NB4 (cell line): ENCODE measurements around the gene TBC1D32.

Experiments
- DNase-seq: peaks from one replicate; pipeline ENCODE4 v3.0.0; 2010; ENCODE audit warnings: low read depth
- H3K4me3 ChIP-seq: one replicate; pipeline ENCODE4 v1.5.1; 2011; ENCODE audit warnings: mild to moderate bottlenecking, low read depth, low read length, moderate library complexity
- MAX ChIP-seq: IDR thresholded peaks from 2 replicates; pipeline ENCODE4 v1.6.1; 2011; ENCODE audit warnings: low read depth, low read length
- MYC ChIP-seq: IDR thresholded peaks from 2 replicates; pipeline ENCODE4 v1.6.1; 2011; ENCODE audit warnings: low read depth, low read length
- POLR2A ChIP-seq: IDR thresholded peaks from 2 replicates; pipeline ENCODE4 v1.6.1; 2011; ENCODE audit warnings: mild to moderate bottlenecking; ENCODE audit not compliant: insufficient read length; ENCODE audit errors: extremely low read depth
- TF ChIP-seq, protein P1 (sequence below): IDR thresholded peaks from one replicate; pipeline ENCODE4 v1.5.1; 2012; ENCODE audit warnings: low read depth, low read length

The TBC1D32 gene

GRCh38 chr6:121356575-121356974, 22.3 kb upstream of the TBC1D32 start:
- H3K4me3 ChIP-seq = no peak overlapping the region
- TF ChIP-seq, protein P1, sequence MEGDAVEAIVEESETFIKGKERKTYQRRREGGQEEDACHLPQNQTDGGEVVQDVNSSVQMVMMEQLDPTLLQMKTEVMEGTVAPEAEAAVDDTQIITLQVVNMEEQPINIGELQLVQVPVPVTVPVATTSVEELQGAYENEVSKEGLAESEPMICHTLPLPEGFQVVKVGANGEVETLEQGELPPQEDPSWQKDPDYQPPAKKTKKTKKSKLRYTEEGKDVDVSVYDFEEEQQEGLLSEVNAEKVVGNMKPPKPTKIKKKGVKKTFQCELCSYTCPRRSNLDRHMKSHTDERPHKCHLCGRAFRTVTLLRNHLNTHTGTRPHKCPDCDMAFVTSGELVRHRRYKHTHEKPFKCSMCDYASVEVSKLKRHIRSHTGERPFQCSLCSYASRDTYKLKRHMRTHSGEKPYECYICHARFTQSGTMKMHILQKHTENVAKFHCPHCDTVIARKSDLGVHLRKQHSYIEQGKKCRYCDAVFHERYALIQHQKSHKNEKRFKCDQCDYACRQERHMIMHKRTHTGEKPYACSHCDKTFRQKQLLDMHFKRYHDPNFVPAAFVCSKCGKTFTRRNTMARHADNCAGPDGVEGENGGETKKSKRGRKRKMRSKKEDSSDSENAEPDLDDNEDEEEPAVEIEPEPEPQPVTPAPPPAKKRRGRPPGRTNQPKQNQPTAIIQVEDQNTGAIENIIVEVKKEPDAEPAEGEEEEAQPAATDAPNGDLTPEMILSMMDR = no peak
- TF ChIP-seq MYC = no peak
- no peak for TF ChIP-seq POLR2A
- no peak for TF ChIP-seq MAX
- no peak for DNase-seq

- TF ChIP-seq MAX = no peak
- TF ChIP-seq, protein P1 = peak; percentile 21
- no peak for TF ChIP-seq MYC
- no peak for TF ChIP-seq POLR2A
- no peak overlapping the region for H3K4me3 ChIP-seq
- DNase-seq = no peak
Measured at GRCh38 chr6:121354764-121355163, 20.5 kb upstream of the TBC1D32 start.

GRCh38 chr6:121352941-121353340, 18.7 kb upstream of the TBC1D32 start:
- no peak for DNase-seq
- H3K4me3 ChIP-seq = no peak overlapping the region
- TF ChIP-seq, protein P1 = no peak
- TF ChIP-seq MYC = no peak
- TF ChIP-seq MAX = no peak
- no peak for TF ChIP-seq POLR2A

GRCh38 chr6:121351916-121352315, 17.6 kb upstream of the TBC1D32 start:
- no peak for DNase-seq
- TF ChIP-seq MAX = no peak
- no peak for TF ChIP-seq MYC
- TF ChIP-seq POLR2A = no peak
- TF ChIP-seq, protein P1 = no peak
- H3K4me3 ChIP-seq = no peak overlapping the region

- H3K4me3 ChIP-seq = no peak overlapping the region
- no peak for DNase-seq
- no peak for TF ChIP-seq MYC
- TF ChIP-seq POLR2A = no peak
- TF ChIP-seq, protein P1 = no peak
- TF ChIP-seq MAX = no peak
Measured at GRCh38 chr6:121349596-121349995, 15.3 kb upstream of the TBC1D32 start.

DNA sequence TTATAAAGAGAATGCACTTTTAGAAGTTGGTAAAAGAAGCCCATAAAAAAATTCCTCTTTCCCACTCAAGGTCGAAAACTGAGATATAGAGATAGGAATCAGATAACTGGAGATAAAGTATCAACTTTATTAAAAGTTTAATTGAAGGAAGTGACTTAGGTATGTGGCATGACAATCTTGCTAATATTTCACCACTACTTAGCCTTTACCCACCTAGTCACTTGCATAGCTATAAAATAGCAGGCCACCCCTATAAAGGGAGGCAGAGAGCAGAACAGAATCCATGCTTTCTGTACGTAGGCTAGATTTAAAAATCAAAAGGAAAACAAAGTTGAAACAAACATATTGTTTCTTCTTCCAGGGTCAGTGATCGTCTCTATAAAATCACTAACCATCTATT, 13.2 kb upstream of the TBC1D32 start:
- H3K4me3 ChIP-seq = no peak overlapping the region
- no peak for DNase-seq
- TF ChIP-seq POLR2A (no peak), MAX (no peak), MYC (no peak)
- TF ChIP-seq, protein P1 = no peak
